ENCODE data around the gene B3GNT4.

The B3GNT4 gene

DNA sequence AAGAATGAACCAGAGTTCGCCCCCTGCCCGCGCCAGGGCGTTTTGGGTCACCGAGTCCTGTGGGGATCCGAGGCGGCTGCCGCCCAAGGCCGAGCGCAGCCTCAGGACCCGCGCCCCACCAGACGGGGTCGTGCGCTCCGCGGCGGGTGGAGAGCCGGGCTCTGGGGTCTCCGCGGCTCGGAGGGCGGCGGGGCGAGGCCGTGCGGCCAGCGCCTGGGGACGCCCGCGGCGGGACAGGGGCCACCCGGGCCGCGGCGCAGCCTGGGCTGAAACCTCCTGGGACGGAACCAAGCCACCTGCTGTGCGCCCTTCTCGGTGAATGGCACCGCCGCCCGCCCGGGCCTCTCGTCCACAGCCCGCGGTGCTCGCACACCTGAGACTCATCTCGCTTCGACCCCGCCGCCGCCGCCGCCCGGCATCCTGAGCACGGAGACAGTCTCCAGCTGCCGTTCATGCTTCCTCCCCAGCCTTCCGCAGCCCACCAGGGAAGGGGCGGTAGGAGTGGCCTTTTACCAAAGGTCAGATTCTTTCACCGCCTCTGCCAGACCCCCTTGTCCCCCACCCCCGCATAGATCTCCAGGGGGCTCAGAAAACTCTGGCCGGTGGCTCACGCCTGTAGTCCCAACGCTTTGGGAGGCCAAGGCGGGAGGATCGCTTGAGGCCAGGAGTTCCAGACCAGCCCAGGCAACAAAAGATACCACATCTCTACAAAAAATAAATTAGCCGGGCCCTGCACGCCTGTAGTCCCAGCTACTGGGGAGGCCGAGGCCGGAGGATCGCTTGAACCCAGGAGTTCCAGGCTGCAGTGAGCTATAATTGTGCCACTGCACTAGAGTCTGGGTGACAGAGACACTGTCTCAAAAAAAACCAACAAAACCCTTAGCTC, 901 bp downstream of the B3GNT4 start:
- Histone ChIP-seq H3K4me1 (ENCODE audit: control insufficient read depth, insufficient read depth, low read length) (peaks cover 12% of the 10 kb centered on the region), H3K9me3 (replicated peaks; ENCODE audit: low read length) (no peaks in the 10 kb centered on the region), H3K9ac (ENCODE audit: low read depth, low read length) (no peak overlapping the region), H3K27me3 (ENCODE audit: control insufficient read depth, insufficient read depth, low read length) (peaks cover 20% of the 10 kb centered on the region), H3K36me3 (ENCODE audit: insufficient read depth, low read length) (peaks cover 23% of the 10 kb centered on the region), H3K4me2 (ENCODE audit: low read length) (peak overlapping the region; percentile 91), H3K4me3 (ENCODE audit: low read length) (peak overlapping the region; percentile 64)

DNA sequence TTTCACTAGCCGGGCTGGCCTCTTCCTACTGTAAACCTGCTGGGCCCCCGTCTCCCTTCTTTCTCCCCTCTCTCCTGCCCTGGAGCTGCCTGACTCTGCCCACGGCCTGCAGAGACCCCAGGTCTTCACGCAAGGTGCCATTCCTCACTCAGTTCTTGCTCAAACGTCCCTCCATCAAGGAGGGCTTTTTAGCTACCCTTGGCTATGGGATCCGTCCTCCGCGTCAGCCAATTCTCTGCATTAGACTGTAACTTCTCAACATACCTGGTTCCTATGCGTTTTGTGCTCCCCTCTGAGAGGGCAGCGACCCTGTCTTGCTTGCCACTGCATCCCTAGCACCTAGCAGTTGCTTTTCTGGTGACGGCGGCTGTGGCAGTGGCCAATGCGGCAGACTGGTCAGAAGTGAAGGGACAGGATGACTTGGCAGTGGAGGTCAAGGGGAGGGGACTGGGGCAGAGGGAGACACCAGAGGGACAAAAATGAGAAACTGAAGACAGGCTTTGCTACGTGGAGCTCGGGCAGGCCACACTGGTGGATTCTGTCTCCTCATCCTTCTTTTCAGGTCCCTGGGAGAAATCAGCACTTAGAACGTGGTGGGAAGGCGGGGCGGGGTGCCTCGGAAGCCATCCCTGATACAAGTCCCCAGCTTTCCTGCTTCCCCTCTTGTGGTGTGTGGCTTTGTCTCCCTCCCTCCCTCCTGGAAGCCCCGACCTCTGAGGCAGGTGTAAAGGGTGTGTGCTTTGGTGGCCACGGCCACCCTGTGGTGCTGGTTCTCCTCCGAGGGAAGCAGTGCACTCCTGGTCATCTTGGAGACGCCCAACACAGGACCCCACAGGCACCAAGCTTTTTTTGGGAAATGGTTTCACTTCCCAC, 1.8 kb downstream of the B3GNT4 start:
- peaks cover 20% of the 10 kb centered on the region for H3K27me3 ChIP-seq (ENCODE audit: control insufficient read depth, insufficient read depth, low read length)
- H3K9ac ChIP-seq (ENCODE audit: low read depth, low read length), result no peak overlapping the region
- H3K9me3 ChIP-seq (replicated peaks; ENCODE audit: low read length), result no peaks in the 10 kb centered on the region
- H3K4me3 ChIP-seq (ENCODE audit: low read length), result no peak overlapping the region
- H3K4me2 ChIP-seq (ENCODE audit: low read length), result no peak overlapping the region
- peaks cover 12% of the 10 kb centered on the region for H3K4me1 ChIP-seq (ENCODE audit: control insufficient read depth, insufficient read depth, low read length)
- H3K36me3 ChIP-seq (ENCODE audit: insufficient read depth, low read length), result peaks cover 30% of the 10 kb centered on the region

DNA sequence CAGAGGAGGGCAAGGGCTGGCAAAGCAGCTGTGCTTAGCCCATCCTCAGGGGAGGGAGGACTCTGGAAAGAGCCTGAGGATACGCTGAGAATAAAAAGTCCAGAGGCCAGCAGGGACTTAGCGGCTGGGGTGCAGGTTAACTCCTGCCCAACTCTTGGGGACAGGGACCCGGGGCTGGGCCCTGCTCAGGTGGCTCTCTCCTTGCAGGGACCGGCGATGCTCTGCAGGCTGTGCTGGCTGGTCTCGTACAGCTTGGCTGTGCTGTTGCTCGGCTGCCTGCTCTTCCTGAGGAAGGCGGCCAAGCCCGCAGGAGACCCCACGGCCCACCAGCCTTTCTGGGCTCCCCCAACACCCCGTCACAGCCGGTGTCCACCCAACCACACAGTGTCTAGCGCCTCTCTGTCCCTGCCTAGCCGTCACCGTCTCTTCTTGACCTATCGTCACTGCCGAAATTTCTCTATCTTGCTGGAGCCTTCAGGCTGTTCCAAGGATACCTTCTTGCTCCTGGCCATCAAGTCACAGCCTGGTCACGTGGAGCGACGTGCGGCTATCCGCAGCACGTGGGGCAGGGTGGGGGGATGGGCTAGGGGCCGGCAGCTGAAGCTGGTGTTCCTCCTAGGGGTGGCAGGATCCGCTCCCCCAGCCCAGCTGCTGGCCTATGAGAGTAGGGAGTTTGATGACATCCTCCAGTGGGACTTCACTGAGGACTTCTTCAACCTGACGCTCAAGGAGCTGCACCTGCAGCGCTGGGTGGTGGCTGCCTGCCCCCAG, 2.8 kb downstream of the B3GNT4 start:
- Histone ChIP-seq H3K4me3 (ENCODE audit: low read length) (no peak overlapping the region), H3K36me3 (ENCODE audit: insufficient read depth, low read length) (peaks cover 32% of the 10 kb centered on the region), H3K4me1 (ENCODE audit: control insufficient read depth, insufficient read depth, low read length) (peaks cover 12% of the 10 kb centered on the region), H3K27me3 (ENCODE audit: control insufficient read depth, insufficient read depth, low read length) (peaks cover 20% of the 10 kb centered on the region), H3K9me3 (replicated peaks; ENCODE audit: low read length) (no peaks in the 10 kb centered on the region), H3K4me2 (ENCODE audit: low read length) (no peak overlapping the region), H3K9ac (ENCODE audit: low read depth, low read length) (no peak overlapping the region)

DNA sequence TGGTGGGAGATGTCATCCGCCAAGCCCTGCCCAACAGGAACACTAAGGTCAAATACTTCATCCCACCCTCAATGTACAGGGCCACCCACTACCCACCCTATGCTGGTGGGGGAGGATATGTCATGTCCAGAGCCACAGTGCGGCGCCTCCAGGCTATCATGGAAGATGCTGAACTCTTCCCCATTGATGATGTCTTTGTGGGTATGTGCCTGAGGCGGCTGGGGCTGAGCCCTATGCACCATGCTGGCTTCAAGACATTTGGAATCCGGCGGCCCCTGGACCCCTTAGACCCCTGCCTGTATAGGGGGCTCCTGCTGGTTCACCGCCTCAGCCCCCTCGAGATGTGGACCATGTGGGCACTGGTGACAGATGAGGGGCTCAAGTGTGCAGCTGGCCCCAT, 3.5 kb downstream of the B3GNT4 start:
- H3K4me2 ChIP-seq (ENCODE audit: low read length), result no peak overlapping the region
- no peak overlapping the region for H3K9ac ChIP-seq (ENCODE audit: low read depth, low read length)
- no peak overlapping the region for H3K4me3 ChIP-seq (ENCODE audit: low read length)
- H3K4me1 ChIP-seq (ENCODE audit: control insufficient read depth, insufficient read depth, low read length), result peaks cover 12% of the 10 kb centered on the region
- no peaks in the 10 kb centered on the region for H3K9me3 ChIP-seq (replicated peaks; ENCODE audit: low read length)
- H3K27me3 ChIP-seq (ENCODE audit: control insufficient read depth, insufficient read depth, low read length), result peaks cover 20% of the 10 kb centered on the region
- peaks cover 36% of the 10 kb centered on the region for H3K36me3 ChIP-seq (ENCODE audit: insufficient read depth, low read length)

DNA sequence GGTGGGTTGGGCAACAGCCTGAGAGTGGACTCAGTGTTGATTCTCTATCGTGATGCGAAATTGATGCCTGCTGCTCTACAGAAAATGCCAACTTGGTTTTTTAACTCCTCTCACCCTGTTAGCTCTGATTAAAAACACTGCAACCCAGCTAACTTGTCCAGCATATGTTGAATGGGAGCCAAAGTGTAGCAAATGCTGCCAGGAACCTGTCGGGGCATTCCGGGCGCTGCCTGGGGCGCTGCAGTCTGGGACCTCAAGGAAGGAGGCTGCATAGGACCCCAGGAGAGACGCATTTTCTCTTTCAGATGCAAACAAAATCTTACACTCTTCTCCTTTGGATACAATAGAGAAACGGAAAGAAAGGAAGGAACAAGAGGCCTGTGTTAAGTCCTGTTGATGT, 3.9 kb downstream of the B3GNT4 start:
- H3K4me3 ChIP-seq (ENCODE audit: low read length), result no peak overlapping the region
- no peaks in the 10 kb centered on the region for H3K9me3 ChIP-seq (replicated peaks; ENCODE audit: low read length)
- H3K9ac ChIP-seq (ENCODE audit: low read depth, low read length), result no peak overlapping the region
- H3K27me3 ChIP-seq (ENCODE audit: control insufficient read depth, insufficient read depth, low read length), result peaks cover 20% of the 10 kb centered on the region
- H3K4me2 ChIP-seq (ENCODE audit: low read length), result no peak overlapping the region
- H3K4me1 ChIP-seq (ENCODE audit: control insufficient read depth, insufficient read depth, low read length), result peaks cover 12% of the 10 kb centered on the region
- peaks cover 40% of the 10 kb centered on the region for H3K36me3 ChIP-seq (ENCODE audit: insufficient read depth, low read length)

DNA sequence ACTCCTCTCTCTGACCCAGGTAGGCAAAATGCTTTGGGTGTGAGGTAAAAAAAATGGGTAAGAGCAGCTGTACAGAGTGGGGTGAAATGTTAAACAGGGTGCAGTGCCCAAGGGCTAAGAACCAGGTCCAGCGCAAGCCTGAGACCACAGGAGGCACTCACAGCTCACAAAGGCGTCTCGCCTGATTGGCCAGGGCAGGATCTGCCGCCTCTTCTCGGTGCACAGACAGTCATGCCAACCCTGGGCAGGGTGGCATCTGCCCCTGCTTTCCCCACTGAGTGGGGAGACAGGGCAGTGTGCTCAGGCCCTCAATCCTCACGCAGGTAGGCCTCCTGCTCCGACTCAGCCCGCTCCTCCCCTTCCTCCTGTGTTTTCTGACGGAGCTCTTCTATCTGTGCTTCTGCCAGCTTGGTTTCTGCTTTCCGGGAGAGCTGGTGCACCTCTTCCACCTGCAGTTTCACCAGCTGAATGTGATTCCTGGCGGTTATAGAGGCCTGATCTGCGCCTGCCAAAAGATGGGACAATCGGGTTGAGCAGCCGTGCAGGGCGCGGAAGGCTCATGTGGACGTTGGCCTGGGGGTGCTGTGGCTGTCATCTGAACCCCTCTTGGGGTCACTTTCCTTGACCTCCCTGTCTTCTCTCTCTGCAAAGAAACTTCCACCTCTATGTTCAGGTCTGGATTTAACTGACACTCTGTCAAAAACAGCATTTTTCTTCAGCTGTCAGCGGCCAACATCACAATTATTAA, 4.7 kb downstream of the B3GNT4 start:
- peaks cover 7% of the 10 kb centered on the region for H3K4me1 ChIP-seq (ENCODE audit: control insufficient read depth, insufficient read depth, low read length)
- H3K9me3 ChIP-seq (replicated peaks; ENCODE audit: low read length), result no peaks in the 10 kb centered on the region
- peaks cover 46% of the 10 kb centered on the region for H3K36me3 ChIP-seq (ENCODE audit: insufficient read depth, low read length)
- H3K4me3 ChIP-seq (ENCODE audit: low read length), result no peak overlapping the region
- peaks cover 20% of the 10 kb centered on the region for H3K27me3 ChIP-seq (ENCODE audit: control insufficient read depth, insufficient read depth, low read length)
- H3K4me2 ChIP-seq (ENCODE audit: low read length), result no peak overlapping the region
- no peak overlapping the region for H3K9ac ChIP-seq (ENCODE audit: low read depth, low read length)

DNA sequence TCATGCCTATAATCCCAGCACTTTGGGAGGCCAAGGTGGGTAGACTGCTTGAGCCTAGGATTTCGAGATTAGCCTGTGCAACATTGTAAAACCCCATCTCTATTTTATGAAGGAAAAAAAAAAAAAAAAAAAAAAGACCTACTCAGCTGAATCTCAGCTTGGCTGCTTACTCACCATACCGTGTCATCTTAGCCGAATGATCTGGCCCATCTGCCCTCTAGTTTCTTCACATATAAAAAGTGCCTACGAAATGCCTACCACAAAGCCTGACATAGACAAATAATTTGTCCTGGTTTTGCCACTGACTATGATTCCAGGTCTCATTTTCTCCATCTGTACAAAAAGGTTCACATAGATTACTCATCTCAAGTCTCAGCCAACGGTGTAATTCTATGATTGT, 12.3 kb downstream of the B3GNT4 start:
- Histone ChIP-seq H3K27me3 (ENCODE audit: control insufficient read depth, insufficient read depth, low read length) (no peaks in the 10 kb centered on the region), H3K4me1 (ENCODE audit: control insufficient read depth, insufficient read depth, low read length) (no peaks in the 10 kb centered on the region), H3K36me3 (ENCODE audit: insufficient read depth, low read length) (peaks cover 55% of the 10 kb centered on the region), H3K9me3 (replicated peaks; ENCODE audit: low read length) (no peaks in the 10 kb centered on the region), H3K9ac (ENCODE audit: low read depth, low read length) (no peak overlapping the region), H3K4me2 (ENCODE audit: low read length) (no peak overlapping the region), H3K4me3 (ENCODE audit: low read length) (no peak overlapping the region)

DNA sequence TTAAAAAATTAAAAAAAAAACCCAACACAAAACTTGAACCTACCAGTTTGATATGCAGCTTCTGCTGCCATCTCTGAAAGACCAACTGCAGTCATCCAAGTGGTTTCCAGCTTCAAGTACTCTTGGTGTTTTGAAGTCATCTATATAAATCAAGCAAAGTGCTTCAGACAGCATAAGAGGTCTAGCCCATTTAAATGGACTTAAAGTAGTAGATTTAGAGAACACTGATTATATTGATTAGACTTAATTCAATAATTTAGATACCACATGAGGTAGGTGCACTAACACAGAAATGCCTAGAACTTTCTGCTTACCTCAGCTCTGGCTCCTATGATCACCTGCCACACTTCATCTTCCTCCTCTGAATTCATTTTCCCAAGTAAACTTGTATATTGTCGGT, 12.9 kb downstream of the B3GNT4 start:
- Histone ChIP-seq H3K9me3 (replicated peaks; ENCODE audit: low read length) (no peaks in the 10 kb centered on the region), H3K27me3 (ENCODE audit: control insufficient read depth, insufficient read depth, low read length) (no peaks in the 10 kb centered on the region), H3K4me1 (ENCODE audit: control insufficient read depth, insufficient read depth, low read length) (no peaks in the 10 kb centered on the region), H3K36me3 (ENCODE audit: insufficient read depth, low read length) (peaks cover 57% of the 10 kb centered on the region), H3K4me2 (ENCODE audit: low read length) (no peak overlapping the region), H3K9ac (ENCODE audit: low read depth, low read length) (no peak overlapping the region), H3K4me3 (ENCODE audit: low read length) (no peak overlapping the region)

DNA sequence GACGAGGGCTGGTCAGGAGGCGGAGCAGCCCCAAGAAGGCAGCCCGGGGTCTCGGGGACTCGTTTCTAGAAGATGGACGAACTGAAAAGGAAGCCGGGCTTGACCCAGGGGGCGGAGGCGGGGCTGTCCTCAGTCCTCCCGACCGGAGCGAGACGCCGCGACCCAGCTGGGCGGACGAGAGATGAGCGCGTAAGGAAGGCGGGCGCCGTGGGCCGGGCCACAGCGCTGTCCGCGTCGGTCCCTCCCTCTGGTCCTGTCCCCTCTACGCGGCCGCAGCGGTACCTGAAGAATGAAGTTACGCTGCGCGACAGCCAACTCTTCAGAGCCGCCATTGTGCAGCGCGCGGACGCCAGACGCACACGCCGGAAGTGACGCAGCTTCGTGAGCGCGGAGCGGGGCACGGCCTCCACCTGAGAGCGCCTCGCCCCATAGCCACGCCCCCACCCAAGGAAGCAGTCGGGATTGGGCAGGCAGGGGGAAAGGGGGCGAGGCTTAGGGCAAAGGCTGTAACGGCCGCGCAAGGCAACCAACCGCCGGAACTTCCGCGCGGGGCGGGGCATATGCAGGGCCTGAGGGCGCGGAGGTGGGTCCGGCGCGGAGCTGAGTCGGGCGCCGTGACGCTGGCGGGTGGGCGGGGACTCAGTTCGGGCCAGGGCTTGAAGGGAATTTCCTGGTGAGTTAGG, 22.3 kb downstream of the B3GNT4 start, which contains the start of gene DIABLO:
DIABLO (minus strand) TSS at position 370 of the 683 bp plus-strand sequence; CDS start at position 332, 38 bp downstream.
- no peaks in the 10 kb centered on the region for H3K9me3 ChIP-seq (replicated peaks; ENCODE audit: low read length)
- no peaks in the 10 kb centered on the region for H3K27me3 ChIP-seq (ENCODE audit: control insufficient read depth, insufficient read depth, low read length)
- H3K9ac ChIP-seq (ENCODE audit: low read depth, low read length), result peak within 1 kb of the TSS; percentile 93
- H3K4me1 ChIP-seq (ENCODE audit: control insufficient read depth, insufficient read depth, low read length), result peaks cover 17% of the 10 kb centered on the region
- peaks cover 25% of the 10 kb centered on the region for H3K36me3 ChIP-seq (ENCODE audit: insufficient read depth, low read length)
- H3K4me2 ChIP-seq (ENCODE audit: low read length), result peak within 1 kb of the TSS; percentile 93
- peak within 1 kb of the TSS; percentile 95 for H3K4me3 ChIP-seq (ENCODE audit: low read length)

DNA sequence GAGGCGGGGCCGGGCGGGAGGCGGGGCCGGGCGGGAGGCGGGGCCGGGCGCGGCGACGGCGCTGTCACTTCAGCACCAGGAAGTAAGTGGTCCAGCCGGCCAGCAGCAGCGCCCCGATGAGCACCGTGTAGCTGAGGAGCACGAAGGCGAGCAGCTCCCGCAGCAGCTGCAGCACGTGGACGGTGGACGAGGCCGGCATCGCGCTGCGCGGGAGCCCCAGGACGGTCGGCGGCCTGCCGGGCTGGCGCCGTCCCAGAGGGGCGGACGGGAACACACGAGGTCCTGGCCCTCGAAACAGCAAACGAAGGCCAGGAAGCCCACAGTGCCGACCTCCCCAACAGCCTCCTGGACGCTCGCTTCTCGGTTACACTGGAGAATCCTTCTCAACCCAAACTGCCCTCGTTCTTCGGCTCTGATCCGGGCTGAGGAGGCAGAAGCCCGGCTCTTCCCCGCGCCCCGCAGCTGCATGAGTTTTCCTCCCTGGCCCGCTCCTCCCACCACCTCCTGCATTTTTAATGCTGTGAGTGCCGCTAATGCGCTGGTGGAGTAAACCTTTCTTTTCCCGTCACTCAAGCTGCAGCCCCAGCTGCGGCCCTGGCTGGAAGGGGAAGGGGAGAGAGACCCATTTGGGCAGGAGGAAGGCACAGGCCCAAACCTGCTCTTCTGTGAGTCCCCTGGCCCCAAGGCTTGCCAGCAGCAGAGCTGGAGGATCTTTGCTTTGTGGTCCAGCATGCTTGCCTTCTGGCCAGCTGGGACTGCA, 23.0 kb downstream of the B3GNT4 start:
- no peaks in the 10 kb centered on the region for H3K9me3 ChIP-seq (replicated peaks; ENCODE audit: low read length)
- no peaks in the 10 kb centered on the region for H3K27me3 ChIP-seq (ENCODE audit: control insufficient read depth, insufficient read depth, low read length)
- peak overlapping the region; percentile 70 for H3K4me3 ChIP-seq (ENCODE audit: low read length)
- peaks cover 24% of the 10 kb centered on the region for H3K36me3 ChIP-seq (ENCODE audit: insufficient read depth, low read length)
- H3K4me1 ChIP-seq (ENCODE audit: control insufficient read depth, insufficient read depth, low read length), result peaks cover 17% of the 10 kb centered on the region
- peak overlapping the region; percentile 93 for H3K4me2 ChIP-seq (ENCODE audit: low read length)
- H3K9ac ChIP-seq (ENCODE audit: low read depth, low read length), result no peak overlapping the region

All from skeletal muscle satellite cell (primary cell).